ENCODE data around the gene CDK5.
"Not testable (repeated sequence)": the region's sequence is repeated elsewhere in the genome, so short reads cannot be mapped to it uniquely, and the experiment has no call there.

The CDK5 gene

DNA sequence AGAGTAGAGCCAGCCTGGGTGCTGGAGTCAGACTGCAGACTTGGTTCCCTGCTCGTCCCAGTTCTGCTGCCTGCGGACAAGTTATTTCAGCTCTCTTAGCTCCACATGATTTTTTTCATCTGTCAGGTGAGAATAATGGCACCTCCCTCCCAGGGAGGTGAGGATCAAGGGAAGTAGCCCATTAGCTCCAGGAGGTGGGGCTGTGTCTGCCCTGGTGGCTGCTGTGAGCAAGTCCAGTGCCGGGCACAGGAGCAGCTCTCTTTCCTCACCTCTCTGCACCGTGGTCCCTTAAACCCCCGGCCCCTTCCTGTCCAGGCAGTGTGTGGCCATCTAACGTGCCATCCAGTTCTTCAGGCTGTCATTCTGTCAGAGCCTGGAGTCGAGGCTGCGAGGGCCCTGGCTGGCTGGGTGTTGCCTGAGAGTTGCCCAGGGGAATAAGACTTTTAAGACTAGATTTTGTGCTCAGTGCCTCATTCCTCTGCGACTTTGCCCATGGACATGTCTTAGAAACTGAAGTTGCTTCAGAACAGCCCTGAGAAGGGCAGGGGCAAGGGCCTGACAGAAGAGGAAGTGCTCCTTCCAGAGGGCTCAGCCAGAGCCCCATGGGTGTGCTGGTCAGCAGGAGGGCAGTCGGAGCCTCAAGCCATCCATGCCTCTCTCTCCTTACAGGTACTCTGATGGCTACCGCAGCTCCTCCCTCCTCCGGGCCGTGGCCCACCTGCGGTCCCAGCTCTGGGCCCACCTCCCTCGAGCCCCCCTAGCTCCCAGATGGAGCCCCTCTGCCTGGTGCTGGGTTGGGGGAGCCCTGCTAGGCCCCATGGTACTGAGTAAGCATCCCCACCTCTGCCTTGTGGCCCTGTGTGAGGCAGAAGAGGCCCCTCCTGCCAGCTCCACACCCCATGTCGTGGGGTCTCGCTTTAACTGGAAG, 24.5 kb downstream of the CDK5 start:
- DNase-seq = no peak

DNA sequence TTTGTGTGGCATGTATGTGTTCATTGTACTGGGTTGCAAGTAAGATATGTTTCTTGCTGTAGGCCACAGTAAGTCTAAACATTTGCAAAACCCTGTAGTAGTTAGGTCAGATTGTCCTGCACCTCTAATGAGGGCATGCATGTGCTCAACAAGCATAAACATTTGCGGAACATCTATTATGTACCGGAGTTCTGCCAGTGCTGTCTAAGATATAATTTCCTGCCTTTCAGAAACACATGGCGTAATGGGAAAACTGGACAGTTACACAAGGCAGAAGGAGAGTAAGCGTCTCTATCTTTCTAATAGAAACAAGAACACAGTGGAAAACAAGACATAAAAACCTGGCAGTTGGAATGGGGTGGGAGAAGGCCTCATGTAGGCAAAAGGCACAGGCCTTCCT, 26.7 kb downstream of the CDK5 start:
- no peak for DNase-seq

DNA sequence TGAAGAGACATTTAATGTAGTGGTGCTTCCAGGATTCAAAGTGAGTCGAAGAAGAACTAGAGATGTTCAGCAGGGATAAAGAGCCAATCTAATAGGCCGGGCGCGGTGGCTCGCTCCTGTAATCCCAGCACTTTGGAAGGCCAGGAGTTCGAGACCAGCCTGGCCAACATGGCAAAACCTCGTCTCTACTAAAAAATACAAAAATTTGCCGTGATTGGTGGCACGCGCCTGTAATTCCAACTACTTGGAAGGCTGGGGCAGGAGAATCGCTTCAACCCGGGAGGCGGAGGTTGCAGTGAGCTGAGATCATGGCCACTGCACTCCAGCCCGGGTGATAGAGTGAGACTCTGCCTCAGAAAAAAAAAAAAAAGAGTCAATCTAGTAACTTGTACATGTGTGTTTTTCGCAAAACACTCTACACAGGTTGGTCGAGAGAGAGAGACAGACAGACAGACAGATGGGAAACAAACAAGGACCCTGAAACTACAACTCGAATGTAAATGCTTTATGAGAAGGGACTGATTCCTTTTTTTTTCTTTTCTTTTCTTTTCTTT, 28.7 kb downstream of the CDK5 start:
- no peak for DNase-seq

DNA sequence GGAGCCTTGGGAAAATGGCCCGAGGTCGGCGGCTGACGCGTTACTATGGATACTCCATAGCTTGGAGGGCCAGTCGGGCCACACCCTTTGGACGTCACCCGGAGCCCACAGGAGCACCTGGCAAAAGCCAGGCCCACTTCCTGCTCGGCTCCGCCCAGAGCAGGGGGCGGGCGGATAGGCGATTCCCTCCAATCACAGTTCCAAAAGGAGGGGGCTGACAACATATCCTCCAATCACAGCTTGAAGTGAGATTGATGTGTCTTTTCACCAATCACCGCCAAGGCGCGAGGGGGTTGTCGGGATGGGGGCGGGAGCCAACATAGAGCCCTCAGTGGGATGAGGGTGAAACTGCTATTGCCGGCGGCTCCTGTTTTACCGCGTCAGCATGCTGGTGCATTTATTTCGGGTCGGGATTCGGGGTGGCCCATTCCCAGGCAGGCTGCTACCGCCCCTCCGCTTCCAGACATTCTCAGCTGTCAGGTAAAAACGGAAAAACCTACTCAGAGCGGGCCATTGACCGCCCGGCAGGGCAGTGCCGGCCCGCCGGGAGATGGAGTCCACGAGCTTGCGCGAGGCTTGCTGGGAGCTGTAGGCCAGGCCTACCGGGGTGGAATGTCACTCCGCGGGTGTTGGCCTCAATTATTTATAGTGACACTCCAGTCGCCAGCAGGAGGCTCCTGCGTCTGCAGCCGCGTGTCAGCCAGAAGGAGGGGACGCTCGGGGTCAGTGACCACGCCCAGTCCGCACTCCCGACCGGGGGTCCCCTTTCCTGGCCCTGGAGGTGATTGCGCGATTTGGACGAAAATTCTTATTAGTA, 29.4 kb downstream of the CDK5 start, which contains the start of gene ABCB8:
Gene ABCB8 (plus strand): TSS at position 320 of the 817 bp plus-strand sequence. CDS start 66 bp downstream, at position 386.
- DNase-seq = peak; percentile 97

DNA sequence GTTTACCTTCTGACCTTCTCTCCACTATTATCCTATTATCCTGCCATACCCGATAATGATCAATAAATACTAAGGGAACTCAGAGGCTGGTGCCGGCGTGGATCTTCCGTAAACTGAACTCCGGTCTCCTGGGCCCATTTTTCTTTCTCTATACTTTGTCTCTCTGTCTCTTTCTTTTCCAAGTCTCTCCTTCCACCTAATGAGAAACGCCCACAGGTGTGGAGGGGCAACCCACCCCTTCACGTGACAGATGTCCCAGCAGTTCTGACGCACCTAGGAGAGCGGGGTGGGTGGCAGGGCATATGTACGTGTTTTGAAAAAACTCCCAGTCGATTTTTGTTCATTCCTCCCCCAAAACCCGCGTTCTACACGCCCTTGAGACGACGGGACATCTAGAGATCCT, 30.0 kb downstream of the CDK5 start:
- DNase-seq = not testable (repeated sequence)

DNA sequence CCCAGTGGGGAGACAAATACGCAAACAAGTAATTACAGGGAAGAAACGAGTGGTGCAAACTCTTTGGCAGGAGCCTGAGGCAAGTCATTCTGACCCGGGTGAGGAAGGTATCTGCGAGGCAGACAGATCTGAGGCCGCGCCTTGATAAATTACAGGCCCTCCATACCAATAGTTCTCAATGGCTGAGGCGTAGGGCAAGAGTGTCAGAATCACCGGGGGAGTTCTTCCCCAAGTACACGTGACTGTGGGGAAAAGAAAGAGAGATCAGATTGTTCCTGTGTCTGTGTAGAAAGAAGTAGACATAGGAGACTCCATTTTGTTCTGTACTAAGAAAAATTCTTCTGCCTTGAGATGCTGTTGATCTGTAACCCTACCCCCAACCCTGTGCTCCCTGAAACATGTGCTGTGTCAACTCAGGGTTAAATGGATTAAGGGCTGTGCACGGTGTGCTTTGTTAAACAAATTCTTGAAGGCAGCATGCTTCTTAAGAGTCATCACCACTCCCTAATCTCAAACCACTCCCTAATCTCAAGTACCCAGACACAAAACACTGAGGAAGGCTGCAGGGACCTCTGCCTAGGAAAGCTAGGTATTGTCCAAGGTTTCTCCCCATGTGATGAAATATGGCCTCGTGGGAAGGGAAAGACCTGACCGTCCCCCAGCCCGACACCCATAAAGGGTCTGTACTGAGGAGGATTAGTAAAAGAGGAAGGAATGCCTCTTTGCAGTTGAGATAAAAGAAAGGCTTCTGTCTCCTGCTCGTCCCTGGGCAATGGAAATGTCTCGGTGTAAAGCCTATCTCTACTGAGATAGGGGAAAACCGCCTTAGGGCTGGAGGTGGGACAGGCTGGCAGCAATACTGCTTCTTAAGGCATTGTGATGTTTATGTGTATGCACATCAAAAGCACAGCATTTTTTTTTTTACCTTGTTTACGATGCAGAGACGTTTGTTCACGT, 30.6 kb downstream of the CDK5 start:
- not testable (repeated sequence) for DNase-seq

DNA sequence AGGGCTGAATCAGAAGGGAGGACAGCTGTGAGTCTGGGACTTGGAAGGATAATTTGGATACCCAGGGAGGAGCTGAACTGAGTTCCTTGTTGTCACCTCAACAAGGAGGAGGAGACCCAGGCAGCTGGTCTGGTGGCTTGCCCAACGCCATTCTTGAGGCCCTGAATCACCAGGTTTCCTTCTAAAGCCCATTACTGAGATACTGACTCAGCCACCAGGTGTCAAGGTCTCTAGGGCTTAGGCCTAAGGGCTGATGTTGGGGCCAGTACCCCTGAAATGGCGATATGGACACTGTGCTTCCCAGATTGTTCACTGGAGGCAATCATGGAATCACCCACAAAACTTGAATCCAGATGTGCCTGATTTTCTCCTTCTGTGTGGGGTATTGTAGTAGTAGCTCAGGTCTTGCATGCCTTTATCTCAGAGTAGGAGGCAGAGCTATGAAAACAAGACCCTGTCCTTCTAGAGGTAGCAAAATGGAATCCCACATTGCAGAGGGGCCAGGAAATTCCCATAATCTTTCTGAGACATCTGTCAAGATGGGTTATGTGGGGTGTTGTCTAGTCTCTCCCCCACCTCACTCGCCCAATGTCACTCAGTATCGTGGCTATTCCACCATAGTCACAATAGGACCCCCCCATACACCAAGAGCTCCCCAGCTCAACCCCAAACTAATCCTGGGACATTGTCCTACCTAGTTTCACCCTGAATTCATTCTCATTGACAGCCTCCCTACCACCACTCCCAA, 31.6 kb downstream of the CDK5 start:
- no peak for DNase-seq

DNA sequence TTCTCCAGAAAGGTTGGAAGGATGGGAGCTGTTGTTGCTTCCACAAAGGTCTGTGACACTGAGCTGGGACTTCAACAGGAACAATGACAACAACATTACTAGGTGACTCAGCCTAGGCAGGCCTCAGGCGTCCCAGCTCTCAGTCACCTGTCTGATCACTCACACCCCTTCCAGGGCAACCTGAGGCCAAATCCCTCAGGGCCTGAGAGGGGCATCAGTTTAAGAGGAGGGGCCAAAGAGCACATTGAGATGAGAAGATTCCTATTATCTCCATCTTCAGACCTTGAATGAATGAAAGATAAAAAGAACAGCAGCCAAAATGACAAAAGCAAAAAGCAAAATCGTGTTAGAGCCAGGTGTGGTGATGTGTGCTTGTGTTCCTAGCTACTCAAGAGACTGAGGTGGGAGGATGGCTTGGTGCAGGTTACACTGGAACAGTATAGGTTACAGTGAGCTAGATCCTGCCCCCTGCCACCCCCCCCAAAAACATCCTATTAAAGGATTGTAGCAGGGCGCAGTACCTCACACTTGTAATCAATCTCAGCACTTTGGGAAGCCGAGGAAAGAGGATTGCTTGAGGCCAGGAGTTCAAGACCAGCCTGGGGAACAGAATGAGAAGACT, 33.2 kb downstream of the CDK5 start, which contains the start of gene ATG9B:
Gene ATG9B (minus strand): TSS at position 60 of the 622 bp plus-strand sequence. CDS start 71 bp downstream, outside the sequence.
- no peak for DNase-seq

DNA sequence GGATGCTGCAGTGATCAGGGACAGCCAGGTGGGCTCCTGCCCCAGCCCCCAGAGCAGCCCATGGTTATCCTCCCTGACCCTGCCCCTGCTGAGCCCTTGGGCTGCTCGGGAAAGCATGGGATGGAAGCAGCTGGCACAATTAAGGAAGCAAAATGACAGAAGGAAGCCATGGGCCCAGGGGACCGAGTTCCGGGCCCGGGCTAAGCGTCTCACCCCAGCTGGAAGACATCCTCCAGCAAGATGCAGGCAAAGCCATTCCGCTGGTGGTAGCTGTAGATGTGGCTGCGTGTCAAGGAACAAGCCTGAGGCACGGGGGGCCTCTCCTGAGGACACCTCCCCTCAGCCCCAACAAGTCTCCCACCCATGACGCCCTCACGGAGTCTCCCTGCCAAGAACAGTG, 34.5 kb downstream of the CDK5 start:
- DNase-seq = no peak

DNA sequence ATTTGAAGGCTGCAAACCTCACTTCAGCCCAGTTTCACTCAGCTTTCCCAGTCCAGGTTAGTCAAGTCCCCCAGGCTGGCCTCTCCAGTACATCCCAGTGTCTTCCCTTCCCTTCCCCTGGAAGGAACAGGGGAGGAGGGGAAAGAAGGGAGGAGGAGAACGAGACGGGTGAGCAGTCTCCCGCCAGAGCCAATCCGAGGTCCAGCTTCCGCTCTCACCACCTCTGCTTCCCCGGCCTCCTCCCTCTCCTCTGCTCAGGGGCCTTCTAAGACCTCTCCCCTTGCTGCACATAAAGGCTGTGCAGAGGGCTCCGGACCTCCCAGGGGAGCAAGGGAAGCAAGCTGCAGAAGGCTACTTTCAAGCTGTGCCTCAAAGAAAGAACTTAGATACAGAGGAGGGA, 37.5 kb downstream of the CDK5 start:
- no peak for DNase-seq

DNA sequence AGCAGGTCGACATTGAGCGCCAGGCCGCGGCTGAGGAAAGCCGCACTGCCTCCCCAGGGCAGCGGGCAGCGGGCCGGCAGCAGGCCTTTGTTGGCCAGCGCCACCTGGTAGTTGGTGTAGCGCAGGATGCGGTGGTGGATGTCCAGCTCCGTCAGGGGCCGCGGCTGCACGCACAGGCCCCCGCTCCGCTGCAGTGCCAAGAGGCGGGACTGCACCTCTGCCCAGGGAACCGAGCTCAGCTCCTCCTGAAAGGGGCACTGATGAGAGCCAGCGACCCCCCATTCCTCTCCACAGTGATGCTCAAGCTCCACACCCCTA, 38.6 kb downstream of the CDK5 start:
- no peak for DNase-seq

DNA sequence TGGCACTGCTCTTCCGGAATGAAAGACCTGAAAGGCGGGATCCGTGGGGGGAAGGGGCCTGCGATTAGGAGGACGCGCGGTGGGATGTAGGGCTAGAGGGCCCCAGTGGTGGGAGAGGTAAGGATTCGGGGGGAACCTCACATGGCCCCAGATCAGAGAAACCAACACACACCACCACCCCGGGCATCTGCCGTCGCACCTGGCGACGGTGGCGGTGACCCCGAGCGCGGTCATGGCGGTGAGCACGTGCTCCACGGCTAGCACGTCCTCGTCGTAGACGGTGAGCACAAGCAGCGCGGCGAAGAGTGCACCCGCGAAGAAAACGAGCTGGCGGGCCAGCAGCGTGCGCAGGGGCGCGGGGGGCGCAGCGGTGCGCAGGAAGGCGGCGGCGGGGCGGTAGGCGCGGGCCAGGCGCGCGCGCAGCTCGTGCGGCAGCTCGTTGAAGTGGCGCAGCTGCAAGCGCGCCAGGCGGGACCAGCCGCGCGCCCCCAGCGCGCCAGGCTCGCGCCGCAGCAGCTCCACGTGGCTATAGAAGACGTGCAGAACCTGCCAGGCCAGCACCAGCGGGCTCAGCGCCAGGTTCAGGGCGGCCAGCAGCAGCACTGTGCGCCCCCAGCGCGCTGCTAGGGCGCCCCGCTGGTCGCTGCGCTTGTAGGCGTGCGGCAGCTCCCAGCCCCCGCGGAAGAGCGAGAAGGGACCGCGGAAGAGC, 39.1 kb downstream of the CDK5 start:
- peak; percentile 31 for DNase-seq

DNA sequence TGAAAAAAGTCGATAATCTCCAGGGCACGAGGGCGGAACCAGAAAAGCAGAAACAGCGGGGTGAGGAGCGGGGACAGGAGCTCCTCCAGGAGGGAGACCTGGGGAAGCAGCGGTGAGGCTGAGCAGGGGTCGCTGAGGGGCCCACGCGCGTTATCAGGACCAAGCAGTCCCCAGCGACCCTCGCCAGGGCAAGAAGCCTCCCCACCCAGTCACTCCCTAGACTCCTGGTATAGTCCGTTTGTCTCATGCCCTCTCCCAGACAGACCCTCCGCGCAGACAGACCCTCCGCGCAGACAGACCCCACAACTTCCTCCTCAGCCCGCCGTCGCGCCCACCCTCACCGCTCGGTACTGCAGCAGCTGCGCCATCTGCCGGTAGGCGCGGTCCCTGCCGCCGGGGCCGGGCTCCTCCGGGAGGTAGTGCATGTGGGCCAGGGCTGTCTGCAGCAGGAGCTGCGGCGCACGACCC, 39.7 kb downstream of the CDK5 start:
- peak; percentile 73 for DNase-seq

DNA sequence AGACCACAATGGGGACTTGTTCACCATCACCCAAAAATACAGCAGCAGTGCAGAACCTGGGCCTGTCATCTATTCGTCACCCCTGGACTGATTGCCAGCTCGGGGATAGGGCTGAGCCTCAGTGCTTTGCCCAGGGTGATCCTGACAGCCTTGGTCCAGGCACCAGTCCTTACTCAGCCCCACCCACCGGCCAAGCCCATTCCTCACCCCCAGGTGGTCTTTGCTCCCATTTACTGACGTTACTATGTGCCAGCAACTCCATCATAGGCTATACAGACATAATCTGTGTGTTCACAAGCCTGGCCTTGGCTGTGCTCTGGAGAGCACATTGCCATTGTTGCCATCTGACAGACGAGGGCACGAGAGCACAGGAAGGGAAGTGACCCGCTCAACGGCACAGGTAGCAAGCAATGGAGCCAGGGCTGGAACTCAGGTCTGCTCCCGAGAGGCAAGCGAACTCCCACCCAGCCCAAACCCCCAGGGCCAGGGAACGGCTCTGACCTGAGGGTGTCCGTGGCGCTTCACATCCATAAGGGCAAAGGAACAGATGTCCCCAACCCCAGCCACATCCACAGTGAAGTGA, 40.2 kb downstream of the CDK5 start:
- DNase-seq = no peak

DNA sequence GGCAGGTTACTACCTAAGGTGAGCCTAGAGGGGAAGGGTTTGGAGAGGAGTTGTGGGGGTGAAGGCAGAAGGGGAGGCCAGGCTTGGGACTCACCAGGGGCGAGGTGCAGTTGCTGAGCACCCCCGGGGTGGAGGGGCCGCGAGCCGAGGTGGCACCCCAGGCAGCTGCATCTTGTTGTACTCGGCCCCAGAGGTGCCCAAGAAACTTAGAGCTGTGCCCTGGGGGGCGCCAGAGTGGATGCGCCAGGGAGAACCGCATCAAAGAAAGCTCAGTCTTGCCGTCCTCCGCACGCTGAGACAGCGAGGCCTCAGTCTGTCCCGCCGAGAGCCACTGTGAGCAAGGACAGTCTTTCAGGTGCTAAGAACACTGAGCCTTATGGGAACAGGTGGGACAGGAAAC, 40.8 kb downstream of the CDK5 start:
- DNase-seq = no peak

DNA sequence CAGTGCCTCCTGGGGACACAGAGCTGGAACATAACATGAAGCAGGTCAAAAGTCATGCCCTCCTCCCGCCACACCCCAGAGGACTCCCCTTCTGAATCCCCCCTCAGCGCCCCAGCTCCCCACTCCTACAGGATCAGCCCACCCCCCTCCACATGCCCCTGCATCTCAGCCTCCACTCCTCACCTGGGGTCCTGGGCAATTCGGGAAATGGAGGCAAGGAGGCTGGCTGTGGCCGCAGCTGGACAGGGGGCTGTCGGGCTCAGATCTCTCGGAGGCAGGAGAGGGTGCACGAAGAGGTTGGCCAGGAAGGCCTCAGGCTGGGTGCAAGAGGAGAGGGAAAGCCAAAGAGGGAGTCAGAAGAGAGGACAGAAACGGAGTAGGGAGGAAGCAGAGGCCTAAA, 41.2 kb downstream of the CDK5 start:
- DNase-seq = no peak

DNA sequence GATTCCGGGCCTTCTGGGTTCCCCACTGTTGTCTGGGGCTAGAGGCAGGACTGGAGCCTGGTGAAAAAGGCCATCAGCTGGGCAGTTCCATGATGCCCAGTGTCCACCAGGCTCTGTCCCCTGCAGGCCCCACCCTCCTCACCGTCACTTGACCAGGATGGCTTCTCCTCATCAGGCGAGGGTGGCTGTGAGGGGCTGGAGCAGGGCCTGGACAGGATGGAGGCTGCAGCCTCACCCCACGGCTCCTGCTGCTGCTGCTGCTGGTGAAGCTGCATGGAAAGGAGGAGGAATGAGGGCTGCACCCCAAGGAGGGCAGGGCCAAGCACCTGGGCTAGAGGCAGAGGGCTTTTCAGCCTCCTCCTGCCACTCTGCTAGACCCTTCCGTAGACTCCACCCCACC, 41.7 kb downstream of the CDK5 start:
- DNase-seq = no peak

DNA sequence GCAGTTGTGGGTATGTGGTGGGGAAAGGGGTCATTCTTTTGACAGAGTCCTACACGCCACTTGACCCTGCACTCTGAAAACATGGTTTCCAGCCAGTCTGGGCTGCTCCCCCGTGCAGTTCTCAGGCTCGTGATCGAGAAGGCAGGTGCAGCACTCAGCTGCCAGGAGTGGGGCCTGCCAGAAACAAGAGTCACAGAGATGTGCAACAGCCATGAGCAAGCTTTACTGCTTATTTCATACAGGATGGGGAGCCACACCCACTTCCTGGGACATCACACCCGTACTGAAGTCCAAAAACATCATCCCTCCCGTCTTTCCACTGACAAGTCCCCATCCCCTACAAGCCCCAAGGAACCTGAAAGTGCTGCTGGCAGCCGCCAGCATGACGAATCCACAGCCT, 42.7 kb downstream of the CDK5 start:
- no peak for DNase-seq

DNA sequence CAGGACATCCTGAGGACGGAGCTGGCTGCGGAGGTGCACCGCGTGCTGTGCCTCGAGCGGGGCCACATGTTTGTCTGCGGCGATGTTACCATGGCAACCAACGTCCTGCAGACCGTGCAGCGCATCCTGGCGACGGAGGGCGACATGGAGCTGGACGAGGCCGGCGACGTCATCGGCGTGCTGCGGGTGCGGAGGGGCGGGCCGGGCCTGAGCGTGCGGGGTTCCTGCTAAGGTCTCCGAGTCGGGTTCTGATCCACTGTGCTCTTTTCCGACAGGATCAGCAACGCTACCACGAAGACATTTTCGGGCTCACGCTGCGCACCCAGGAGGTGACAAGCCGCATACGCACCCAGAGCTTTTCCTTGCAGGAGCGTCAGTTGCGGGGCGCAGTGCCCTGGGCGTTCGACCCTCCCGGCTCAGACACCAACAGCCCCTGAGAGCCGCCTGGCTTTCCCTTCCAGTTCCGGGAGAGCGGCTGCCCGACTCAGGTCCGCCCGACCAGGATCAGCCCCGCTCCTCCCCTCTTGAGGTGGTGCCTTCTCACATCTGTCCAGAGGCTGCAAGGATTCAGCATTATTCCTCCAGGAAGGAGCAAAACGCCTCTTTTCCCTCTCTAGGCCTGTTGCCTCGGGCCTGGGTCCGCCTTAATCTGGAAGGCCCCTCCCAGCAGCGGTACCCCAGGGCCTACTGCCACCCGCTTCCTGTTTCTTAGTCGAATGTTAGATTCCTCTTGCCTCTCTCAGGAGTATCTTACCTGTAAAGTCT, 43.8 kb downstream of the CDK5 start:
- DNase-seq = peak; percentile 92

All from effector CD4-positive, alpha-beta T cell (primary cell).